ENCODE data around the gene ACACB. TPM values are rescaled to one million over a fixed set of nuclear protein-coding genes. Genes with fewer than 3 reads are reported as not detected.

ACACB gene
- polyA plus RNA-seq, 1 donor from 2014 or later: 0.22 TPM

DNA sequence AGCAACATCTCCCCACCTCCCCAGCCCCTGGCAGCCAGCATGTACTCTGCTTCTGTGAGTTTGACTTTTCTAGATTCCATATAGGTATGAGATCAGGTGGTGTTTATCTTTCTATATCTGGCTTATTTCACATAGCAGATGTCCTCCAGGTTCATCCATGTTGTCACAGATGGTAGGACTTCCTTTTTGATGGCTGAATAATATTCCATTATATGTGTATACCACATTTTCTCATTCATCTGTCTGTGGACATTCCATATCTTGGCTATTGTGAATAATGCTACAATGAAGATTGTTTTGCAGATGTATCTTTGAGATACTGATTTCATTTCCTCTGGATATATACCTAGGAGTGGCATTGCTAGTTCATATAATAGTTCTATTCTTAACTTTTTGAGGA is 41.5 kb upstream of the ACACB start:
- no peak overlapping the region for H3K27ac ChIP-seq (ENCODE audit: low read length)
- H3K9me2 ChIP-seq (ENCODE audit: insufficient read depth, low read length): no peaks in the 10 kb centered on the region
- H3K27me3 ChIP-seq (ENCODE audit: insufficient read depth, low read depth, low read length): no peaks in the 10 kb centered on the region
- H4K20me1 ChIP-seq (ENCODE audit: insufficient read depth): no peaks in the 10 kb centered on the region
- H3K36me3 ChIP-seq (ENCODE audit: insufficient read depth, low read length): peaks cover 10% of the 10 kb centered on the region
- H3K4me2 ChIP-seq (ENCODE audit: low read length): no peak overlapping the region
- no peaks in the 10 kb centered on the region for H3K79me2 ChIP-seq (replicated peaks; ENCODE audit: insufficient read depth, low read length)
- H2AFZ ChIP-seq (ENCODE audit: low read depth, low read length): no peak overlapping the region
- no peak overlapping the region for H3K4me3 ChIP-seq (ENCODE audit: low read length)
- H3K9ac ChIP-seq (ENCODE audit: low read length): no peak overlapping the region
- H3F3A ChIP-seq (ENCODE audit: insufficient read depth, low read length, poor library complexity, severe bottlenecking): no peaks in the 10 kb centered on the region
- no peaks in the 10 kb centered on the region for H3K9me3 ChIP-seq (ENCODE audit: low read length)
- no peak for TF ChIP-seq EP300 (conservative IDR thresholded peaks at IDR 0.05; ENCODE audit: poor library complexity, severe bottlenecking)
- no peak for TF ChIP-seq MXI1 (conservative IDR thresholded peaks at IDR 0.05; ENCODE audit: poor library complexity, severe bottlenecking)
- no peak for TF ChIP-seq TAF1 (IDR thresholded peaks at IDR 0.05; ENCODE audit: low read depth)
- TF ChIP-seq RAD21 (conservative IDR thresholded peaks at IDR 0.05): no peak
- TF ChIP-seq, protein P1, sequence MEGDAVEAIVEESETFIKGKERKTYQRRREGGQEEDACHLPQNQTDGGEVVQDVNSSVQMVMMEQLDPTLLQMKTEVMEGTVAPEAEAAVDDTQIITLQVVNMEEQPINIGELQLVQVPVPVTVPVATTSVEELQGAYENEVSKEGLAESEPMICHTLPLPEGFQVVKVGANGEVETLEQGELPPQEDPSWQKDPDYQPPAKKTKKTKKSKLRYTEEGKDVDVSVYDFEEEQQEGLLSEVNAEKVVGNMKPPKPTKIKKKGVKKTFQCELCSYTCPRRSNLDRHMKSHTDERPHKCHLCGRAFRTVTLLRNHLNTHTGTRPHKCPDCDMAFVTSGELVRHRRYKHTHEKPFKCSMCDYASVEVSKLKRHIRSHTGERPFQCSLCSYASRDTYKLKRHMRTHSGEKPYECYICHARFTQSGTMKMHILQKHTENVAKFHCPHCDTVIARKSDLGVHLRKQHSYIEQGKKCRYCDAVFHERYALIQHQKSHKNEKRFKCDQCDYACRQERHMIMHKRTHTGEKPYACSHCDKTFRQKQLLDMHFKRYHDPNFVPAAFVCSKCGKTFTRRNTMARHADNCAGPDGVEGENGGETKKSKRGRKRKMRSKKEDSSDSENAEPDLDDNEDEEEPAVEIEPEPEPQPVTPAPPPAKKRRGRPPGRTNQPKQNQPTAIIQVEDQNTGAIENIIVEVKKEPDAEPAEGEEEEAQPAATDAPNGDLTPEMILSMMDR (IDR thresholded peaks at IDR 0.05; ENCODE audit: poor library complexity, severe bottlenecking): no peak
- TF ChIP-seq EZH2 (IDR thresholded peaks at IDR 0.05; ENCODE audit: borderline replicate concordance, insufficient read depth, low read length, poor library complexity, severe bottlenecking): no peak
- TF ChIP-seq, protein P2, sequence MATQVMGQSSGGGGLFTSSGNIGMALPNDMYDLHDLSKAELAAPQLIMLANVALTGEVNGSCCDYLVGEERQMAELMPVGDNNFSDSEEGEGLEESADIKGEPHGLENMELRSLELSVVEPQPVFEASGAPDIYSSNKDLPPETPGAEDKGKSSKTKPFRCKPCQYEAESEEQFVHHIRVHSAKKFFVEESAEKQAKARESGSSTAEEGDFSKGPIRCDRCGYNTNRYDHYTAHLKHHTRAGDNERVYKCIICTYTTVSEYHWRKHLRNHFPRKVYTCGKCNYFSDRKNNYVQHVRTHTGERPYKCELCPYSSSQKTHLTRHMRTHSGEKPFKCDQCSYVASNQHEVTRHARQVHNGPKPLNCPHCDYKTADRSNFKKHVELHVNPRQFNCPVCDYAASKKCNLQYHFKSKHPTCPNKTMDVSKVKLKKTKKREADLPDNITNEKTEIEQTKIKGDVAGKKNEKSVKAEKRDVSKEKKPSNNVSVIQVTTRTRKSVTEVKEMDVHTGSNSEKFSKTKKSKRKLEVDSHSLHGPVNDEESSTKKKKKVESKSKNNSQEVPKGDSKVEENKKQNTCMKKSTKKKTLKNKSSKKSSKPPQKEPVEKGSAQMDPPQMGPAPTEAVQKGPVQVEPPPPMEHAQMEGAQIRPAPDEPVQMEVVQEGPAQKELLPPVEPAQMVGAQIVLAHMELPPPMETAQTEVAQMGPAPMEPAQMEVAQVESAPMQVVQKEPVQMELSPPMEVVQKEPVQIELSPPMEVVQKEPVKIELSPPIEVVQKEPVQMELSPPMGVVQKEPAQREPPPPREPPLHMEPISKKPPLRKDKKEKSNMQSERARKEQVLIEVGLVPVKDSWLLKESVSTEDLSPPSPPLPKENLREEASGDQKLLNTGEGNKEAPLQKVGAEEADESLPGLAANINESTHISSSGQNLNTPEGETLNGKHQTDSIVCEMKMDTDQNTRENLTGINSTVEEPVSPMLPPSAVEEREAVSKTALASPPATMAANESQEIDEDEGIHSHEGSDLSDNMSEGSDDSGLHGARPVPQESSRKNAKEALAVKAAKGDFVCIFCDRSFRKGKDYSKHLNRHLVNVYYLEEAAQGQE (IDR thresholded peaks at IDR 0.05; ENCODE audit: borderline replicate concordance): no peak
- no peak for TF ChIP-seq POLR2AphosphoS5 (IDR thresholded peaks at IDR 0.05)
- TF ChIP-seq SMC3 (conservative IDR thresholded peaks at IDR 0.05; ENCODE audit: poor library complexity): no peak

DNA sequence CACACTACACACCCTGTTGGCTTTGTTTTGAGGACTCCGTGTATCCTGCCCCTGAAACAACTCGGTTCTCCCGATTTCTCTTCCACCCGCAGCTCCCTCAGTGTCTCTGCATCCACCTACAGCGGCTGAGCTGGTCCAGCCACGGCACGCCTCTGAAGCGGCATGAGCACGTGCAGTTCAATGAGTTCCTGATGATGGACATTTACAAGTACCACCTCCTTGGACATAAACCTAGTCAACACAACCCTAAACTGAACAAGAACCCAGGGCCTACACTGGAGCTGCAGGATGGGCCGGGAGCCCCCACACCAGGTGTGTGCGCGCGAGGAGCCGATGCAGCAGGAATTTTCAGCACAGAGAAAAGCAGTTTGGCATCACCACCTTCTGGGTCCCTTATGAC is 33.6 kb upstream of the ACACB start:
- Histone ChIP-seq H3K4me2 (ENCODE audit: low read length) (no peak overlapping the region), H4K20me1 (ENCODE audit: insufficient read depth) (no peaks in the 10 kb centered on the region), H3K9me3 (ENCODE audit: low read length) (no peaks in the 10 kb centered on the region), H3K9ac (ENCODE audit: low read length) (no peak overlapping the region), H2AFZ (ENCODE audit: low read depth, low read length) (no peak overlapping the region), H3K36me3 (ENCODE audit: insufficient read depth, low read length) (peaks cover 18% of the 10 kb centered on the region), H3K27ac (ENCODE audit: low read length) (no peak overlapping the region), H3K79me2 (replicated peaks; ENCODE audit: insufficient read depth, low read length) (no peaks in the 10 kb centered on the region), H3K9me2 (ENCODE audit: insufficient read depth, low read length) (no peaks in the 10 kb centered on the region), H3F3A (ENCODE audit: insufficient read depth, low read length, poor library complexity, severe bottlenecking) (no peaks in the 10 kb centered on the region), H3K4me3 (ENCODE audit: low read length) (no peak overlapping the region), H3K27me3 (ENCODE audit: insufficient read depth, low read depth, low read length) (no peaks in the 10 kb centered on the region)
- TF ChIP-seq TAF1 (IDR thresholded peaks at IDR 0.05; ENCODE audit: low read depth): no peak
- no peak for TF ChIP-seq EZH2 (IDR thresholded peaks at IDR 0.05; ENCODE audit: borderline replicate concordance, insufficient read depth, low read length, poor library complexity, severe bottlenecking)
- TF ChIP-seq, protein P1 (IDR thresholded peaks at IDR 0.05; ENCODE audit: poor library complexity, severe bottlenecking): no peak
- TF ChIP-seq RAD21 (conservative IDR thresholded peaks at IDR 0.05): no peak
- TF ChIP-seq POLR2AphosphoS5 (IDR thresholded peaks at IDR 0.05): no peak
- TF ChIP-seq MXI1 (conservative IDR thresholded peaks at IDR 0.05; ENCODE audit: poor library complexity, severe bottlenecking): no peak

Data from neural cell (in vitro differentiated cells).